Measurements from ENCODE around the gene IGF2R.

GRCh38 chr6:160092602-160093001, 123.7 kb downstream of the IGF2R start:
- TF ChIP-seq, protein P1, sequence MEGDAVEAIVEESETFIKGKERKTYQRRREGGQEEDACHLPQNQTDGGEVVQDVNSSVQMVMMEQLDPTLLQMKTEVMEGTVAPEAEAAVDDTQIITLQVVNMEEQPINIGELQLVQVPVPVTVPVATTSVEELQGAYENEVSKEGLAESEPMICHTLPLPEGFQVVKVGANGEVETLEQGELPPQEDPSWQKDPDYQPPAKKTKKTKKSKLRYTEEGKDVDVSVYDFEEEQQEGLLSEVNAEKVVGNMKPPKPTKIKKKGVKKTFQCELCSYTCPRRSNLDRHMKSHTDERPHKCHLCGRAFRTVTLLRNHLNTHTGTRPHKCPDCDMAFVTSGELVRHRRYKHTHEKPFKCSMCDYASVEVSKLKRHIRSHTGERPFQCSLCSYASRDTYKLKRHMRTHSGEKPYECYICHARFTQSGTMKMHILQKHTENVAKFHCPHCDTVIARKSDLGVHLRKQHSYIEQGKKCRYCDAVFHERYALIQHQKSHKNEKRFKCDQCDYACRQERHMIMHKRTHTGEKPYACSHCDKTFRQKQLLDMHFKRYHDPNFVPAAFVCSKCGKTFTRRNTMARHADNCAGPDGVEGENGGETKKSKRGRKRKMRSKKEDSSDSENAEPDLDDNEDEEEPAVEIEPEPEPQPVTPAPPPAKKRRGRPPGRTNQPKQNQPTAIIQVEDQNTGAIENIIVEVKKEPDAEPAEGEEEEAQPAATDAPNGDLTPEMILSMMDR (IDR thresholded peaks at IDR 0.05): no peak
- no peak for TF ChIP-seq POLR2A (IDR thresholded peaks at IDR 0.05)
